GM19438 (cell line): ENCODE data around the gene SPEM2.
"Not testable (repeated sequence)": the region's sequence is repeated elsewhere in the genome, so short reads cannot be mapped to it uniquely, and the experiment has no call there.

ENCODE experiments used
- ATAC-seq: cut with Tn5 transposase; IDR thresholded peaks from one replicate; pipeline ENCODE4 v1.9.1; 2021; ENCODE audit warnings: low read depth; ENCODE audit not compliant: unreplicated experiment

SPEM2 gene

GRCh38 chr17:7468290-7468689 is 42.9 kb downstream of the SPEM2 start:
- ATAC-seq, result no peak

GRCh38 chr17:7468804-7469389 is 43.5 kb downstream of the SPEM2 start:
- ATAC-seq, result no peak

GRCh38 chr17:7469843-7470242 is 44.4 kb downstream of the SPEM2 start:
- not testable (repeated sequence) for ATAC-seq

GRCh38 chr17:7470457-7470973 is 45.1 kb downstream of the SPEM2 start:
- not testable (repeated sequence) for ATAC-seq

- ATAC-seq, result no peak
Measured at GRCh38 chr17:7471729-7472128, 46.3 kb downstream of the SPEM2 start.

- not testable (repeated sequence) for ATAC-seq
Measured at GRCh38 chr17:7474767-7475166, 49.4 kb downstream of the SPEM2 start.

GRCh38 chr17:7475764-7476422 is 50.5 kb downstream of the SPEM2 start:
- ATAC-seq, result no peak

- ATAC-seq, result no peak
Measured at GRCh38 chr17:7476494-7476893, 51.1 kb downstream of the SPEM2 start.

GRCh38 chr17:7476951-7477350 is 51.5 kb downstream of the SPEM2 start:
- no peak for ATAC-seq
